Hypothalamus (tissue), 51 donors: ENCODE measurements around the gene SPSB1.

Experiments used
- DNase-seq, 51 donors: peaks; one replicate each; lab custom pipeline; 2025; lab: John Stamatoyannopoulos, UW

Gene SPSB1

DNA sequence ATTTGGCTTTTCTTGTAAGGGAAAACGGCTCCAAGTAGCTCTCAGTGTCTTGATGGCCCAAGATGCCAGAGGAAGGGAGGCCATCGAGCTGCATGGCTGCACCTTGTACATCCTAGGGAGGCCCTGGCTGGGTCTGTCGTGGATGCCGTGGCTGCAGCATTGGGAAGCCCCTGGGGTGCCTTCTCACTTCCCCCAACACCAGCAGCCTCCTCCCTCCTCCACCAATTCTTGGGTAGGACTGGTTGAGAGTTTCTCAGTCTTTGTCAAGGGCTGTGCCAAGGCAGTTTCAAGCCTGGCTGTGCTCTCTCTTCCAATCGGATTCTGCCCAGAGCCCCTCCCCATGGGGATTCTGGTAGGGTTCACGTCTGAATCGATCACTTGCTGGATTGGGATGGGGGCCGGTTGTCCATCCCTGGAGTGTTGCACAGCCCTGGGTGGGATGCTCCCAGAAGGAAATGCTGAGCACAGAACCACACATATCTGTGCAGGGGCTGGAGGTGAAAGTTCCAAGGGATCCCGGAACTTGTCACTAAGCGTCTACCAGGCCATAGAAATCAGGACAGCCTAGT is 14.0 kb upstream of the SPSB1 start:
- no peak for DNase-seq

GRCh38 chr1:9279172-9279840 is 13.4 kb upstream of the SPSB1 start:
- no peak for DNase-seq

DNA sequence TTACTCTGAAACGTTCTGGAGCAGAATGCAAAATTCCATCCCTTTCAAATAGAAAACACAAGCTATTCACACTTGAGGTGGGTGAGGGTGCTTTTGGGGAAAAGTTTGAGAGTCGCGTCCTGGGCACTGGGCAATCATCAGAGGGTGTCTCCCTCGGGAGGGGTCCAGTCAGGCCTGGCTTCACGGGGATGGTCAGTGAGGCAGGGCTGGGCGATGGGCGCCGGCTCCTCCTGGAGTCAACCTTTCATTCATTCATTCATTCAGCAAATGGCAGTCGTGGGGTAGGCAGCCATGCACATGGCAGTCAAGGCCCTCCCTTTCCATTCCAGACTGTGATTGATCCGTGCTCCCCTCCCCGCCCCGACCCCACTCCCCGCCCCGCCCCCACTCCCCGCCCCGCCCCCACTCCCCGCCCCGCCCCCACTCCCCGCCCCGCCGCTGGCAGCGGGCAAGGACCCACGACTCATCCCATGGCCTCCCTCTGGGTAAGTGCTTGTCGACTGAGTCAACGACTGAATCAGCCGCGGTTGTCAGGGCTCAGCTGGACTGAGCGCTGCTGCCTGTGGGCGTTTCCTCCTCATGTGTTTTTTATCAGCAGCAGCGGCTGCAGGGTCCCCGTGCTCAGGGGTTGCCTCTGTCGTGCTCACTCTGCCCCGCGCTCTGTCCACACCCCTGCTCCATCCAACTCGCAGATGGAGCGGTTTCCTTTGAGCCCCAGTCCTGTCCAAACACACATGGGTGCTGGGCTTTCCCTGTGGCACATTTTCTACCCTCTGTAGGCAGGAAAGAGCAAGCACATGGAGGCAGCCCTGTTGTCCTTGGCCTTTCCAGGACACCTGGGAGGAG is 12.5 kb upstream of the SPSB1 start:
- peak in 5 of 51 donors; percentile 16 to 71 (median 24) for DNase-seq

GRCh38 chr1:9281071-9281827 is 11.4 kb upstream of the SPSB1 start:
- DNase-seq: no peak

DNA sequence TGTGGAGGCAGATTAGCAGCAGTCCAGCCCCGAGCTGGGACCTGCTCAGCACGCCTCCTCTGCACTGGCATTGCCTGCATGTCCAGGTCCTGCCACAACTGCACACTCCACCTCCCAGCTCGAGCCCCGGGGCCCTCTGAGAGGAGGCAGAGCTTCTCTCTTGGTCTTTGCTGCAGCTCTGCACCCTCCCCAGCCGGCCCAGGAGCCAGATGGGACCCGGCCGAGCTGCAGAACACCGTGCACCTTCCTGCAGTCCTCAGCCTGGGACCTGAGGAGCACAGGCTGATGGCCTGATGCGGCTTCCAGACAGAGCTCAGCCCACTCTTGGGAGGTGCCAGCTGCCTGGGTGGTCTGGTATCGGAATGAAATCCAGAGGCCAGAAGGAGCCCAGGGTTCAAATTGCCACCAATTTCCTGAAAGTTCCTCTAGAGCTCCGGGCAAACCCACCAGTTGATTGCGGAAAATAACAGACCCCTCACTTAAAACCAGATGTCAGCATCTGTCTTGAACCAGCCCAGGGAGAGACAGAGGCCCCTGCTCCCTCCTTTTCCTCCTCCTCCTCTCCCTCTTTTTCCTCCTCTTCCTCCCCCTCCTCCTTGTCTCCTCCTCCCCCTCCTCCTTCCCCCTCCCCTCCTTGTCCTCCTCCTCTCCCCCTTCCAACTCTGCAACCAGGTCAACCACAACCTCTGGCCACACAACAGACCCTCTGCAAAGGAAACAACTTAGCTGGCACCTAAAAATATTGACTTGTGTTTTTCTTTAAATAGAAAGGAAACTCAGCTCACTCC is 10.6 kb upstream of the SPSB1 start:
- no peak for DNase-seq

DNA sequence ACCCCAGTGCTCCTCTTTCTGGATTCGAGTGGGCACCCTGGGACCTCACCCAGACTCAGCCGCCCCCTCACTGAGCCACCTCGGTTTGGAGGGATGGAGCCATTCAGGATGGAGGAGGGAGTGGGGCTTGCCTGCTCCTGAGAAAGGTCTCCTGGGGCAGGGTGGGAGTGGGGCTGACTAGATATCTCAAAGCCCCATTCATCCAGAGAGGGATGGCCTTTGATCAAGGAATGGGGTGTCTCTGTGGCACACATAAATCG is 10.1 kb upstream of the SPSB1 start:
- DNase-seq: no peak

DNA sequence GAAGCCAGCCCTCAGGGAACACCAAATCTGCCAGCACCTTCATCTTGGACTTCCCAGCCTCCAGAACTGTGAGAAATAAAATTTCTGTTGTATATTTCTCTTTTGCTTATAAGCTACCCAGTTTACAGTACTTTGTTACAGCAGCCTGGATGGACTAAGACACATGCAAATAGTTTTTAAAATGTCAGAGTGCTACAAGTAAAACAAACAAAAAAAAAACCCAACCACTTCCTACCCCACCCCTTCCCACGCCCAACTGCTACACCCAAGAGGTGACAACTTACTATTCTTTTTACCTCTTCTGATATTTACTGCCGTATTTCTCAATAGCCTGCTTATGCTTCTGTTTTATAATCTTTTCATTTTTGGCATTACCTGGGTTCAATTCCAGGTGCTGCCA is 8.6 kb upstream of the SPSB1 start:
- DNase-seq: no peak

- no peak for DNase-seq
Measured at GRCh38 chr1:9286556-9286955, 6.1 kb upstream of the SPSB1 start.

DNA sequence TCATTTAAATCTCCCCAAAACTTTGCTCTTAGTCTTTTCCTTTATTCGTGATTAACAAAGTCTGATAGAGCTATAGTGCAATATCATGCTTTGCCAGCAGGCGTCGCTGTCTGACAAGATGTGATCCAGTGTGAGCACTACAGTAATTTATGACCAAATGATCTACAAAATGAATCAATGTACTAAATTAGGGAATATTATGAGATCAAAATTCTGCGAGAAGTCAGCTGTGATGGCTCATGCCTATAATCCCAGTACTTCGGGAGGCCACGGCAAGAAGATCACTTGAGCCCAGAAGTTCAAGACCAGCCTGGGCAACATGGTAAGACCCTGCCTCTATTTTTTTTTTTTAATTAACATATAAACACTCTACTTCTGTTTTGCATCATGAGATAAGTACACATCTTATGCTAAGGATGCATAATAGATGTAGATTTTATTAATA is 3.6 kb upstream of the SPSB1 start:
- peak in 23 of 51 donors; percentile 3 to 67 (median 20) for DNase-seq

GRCh38 chr1:9289711-9290485 is 2.8 kb upstream of the SPSB1 start:
- DNase-seq: peak in 4 of 51 donors; percentile 16 to 46 (median 28)

- peak in 13 of 51 donors; percentile 17 to 54 (median 30) for DNase-seq
Measured at GRCh38 chr1:9291914-9292360, 757 bp upstream of the SPSB1 start.

- DNase-seq: peak in 1 of 51 donors; percentile 48
Measured at GRCh38 chr1:9293241-9293532, 493 bp downstream of the SPSB1 start.

DNA sequence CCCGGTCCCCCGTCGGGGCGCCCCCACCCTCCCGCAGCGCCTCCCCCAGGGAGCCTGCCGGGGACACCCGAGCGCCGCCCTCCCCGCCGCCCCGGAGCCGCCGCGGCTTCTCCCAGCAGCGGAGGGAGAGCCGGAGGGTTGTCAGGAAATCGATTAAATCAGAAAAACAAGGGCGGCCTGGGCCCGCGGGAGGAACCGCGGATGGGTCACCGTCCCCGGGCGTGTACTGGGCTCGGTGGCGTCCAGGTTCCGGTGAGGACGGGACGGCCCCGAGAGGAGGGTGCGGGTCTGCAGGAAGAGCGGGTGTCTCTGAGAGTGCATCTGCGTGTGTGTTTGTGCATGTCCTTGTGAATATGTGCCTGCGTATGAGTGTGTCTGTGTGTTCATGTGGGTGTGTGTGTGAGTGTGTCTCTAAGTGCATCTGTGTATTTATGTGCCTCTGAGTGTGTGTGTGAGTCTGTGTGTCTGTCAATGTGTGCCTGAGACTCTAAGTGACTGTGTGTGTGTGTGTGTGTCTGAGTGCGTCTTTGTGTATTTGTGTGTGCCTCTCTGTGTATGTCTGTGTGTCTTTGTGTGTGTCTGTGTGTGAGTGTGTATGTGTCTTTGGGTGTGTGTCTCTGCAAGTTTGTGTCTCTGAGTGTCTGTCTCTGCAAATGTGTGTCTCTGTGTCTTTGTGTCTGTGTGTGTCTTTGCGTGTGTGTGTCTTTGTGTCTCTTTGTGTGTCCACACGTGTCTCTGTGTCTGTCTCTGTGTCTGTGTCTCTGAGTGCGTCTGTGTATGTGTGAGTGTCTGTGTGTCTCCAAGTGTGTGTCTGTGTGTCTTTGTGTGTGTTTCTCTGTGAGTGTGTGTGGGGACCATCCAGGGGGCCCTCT is 1.1 kb downstream of the SPSB1 start:
- DNase-seq: peak in 10 of 51 donors; percentile 14 to 53 (median 40)

DNA sequence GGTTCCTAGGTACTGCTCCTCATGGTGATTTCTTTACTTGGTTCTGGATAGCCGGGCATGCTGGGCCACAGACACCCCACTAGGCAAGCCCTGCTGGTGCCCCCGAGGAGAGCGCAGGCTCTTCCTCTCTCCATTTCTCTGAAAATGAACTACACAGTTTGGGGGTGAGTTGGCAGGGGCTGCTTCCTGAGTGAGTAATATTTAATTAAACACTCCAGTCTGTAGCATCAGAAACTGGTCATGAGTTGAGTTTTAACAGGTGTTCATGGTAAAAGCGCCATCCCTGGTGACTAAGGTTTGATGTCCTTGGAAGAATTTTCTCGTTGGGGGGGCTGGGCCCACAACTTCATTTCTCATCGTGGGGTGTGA is 1.7 kb downstream of the SPSB1 start:
- DNase-seq: peak in 3 of 51 donors; percentile 28 to 40 (median 33)

- peak in 14 of 51 donors; percentile 12 to 38 (median 28) for DNase-seq
Measured at GRCh38 chr1:9294910-9295636, 2.4 kb downstream of the SPSB1 start.

DNA sequence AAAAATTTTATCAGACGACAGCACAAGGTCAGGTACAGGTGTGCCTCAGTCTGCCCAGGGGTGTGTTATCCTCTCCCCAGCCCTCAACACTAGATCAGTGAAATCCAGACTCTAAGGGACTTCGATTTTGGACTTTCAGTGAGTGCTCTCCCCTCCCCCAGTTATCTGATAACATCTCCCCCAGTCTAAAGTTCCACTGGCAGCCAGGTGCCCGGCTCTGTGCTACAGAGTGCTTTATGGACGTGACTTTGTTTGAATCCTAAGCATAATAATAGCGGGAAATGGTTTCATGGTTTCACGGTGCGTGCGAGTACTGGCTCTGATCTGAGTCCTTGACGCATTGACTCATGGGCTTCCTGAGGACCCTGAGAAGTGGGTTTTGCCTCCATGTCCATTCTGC is 3.2 kb downstream of the SPSB1 start:
- no peak for DNase-seq

GRCh38 chr1:9296850-9297249 is 4.2 kb downstream of the SPSB1 start:
- no peak for DNase-seq

GRCh38 chr1:9297831-9298230 is 5.1 kb downstream of the SPSB1 start:
- DNase-seq: no peak
